ENCODE measurements around the gene ANKRD39.
A peak's percentile ranks its signal among the peaks of the same experiment; 100 is the strongest.

Gene ANKRD39

DNA sequence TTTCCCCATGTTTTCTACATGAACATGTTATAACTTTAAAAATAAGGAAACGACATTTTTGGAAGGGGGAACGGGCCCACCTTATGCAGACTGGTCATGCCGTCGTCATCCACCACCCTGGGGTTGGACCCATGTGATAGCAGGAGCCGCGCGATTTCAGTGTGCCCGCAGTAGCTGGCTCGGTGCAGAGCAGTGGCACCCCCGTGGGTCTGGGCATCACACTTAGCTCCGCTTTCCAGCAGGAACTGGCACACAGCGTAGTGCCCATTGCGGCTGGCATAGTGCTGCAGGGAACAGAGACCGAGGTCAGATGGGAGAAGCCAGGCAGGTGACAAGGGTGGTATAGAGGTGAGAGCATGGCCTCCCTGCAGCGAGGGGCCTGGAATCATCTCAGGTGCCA is 4.5 kb downstream of the ANKRD39 start:
- DNase-seq (ENCODE audit: low read depth), result no peak

DNA sequence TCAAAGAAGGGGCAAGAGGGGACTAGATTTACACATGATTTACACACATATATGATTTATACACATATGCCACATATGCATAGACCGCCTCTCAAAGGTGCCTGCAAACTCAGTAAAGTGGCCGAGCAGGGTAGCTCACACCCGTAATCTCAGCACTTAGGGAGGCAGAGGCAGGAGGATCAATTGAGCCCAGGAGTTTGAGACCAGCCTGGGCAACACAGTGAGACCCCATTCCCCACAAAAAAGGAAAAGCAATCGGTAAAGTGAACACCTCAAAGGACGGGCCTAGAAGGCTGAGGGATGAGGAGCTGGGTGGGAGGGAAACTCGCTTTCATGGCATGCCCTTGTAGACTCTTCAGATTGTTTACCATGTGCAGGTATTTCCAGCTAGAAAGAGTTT is 5.1 kb downstream of the ANKRD39 start:
- no peak for DNase-seq (ENCODE audit: low read depth)

DNA sequence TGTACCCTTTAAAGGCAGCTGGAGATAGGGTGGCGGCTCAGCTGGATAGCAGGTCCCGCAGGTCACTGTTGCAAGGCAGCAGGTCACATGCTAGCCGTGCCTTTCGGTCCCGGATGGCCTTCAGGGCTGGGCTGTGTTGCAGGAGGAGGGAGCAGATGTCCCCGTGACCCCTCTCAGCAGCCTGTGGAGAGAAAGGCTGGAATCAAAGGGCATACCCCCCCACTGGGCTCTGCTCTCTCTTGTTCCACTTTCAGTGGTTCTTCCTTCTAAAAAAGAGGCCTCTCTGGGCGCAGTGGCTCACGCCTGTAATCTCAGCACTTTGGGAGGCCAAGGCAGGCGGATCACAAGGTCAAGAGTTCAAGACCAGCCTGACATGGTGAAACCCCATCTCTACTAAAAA is 9.6 kb downstream of the ANKRD39 start:
- DNase-seq (ENCODE audit: low read depth), result no peak

DNA sequence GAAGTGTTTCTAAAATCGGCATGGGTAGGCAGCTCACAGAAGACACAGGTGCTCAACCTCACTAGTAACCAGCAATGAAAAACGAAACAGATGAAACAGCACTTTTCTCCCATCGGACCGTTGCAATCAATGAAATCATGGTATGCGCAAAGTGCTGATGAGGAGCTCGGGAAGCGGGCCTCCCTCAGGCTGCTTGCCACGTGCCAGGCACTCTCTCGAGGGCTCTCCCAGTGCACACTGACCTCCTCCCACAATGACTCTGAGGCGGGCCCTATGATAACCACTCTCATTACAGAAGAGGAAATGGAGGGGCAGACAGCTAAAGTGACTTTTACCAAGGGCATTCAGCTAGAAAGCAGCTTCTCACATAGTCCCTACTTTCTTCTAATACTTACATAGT is 10.2 kb downstream of the ANKRD39 start:
- no peak for DNase-seq (ENCODE audit: low read depth)

DNA sequence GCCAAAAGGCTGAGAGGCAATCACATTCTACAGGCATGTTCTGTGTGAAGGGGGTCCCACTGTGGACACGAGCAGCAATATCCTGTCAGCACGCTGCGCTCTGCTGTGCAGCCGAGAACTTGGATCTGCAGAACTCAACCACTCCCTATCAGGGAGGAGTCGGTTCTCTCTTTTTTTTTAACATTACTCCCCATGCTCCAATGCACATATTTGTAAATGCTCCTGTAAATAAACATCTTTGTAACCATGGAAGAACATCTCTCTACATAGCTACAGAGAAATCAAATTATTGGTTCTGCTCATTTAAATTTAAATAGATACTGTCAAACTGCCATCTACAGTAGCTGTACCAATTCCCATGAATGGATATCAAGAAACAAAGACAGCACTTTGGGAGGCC is 11.0 kb downstream of the ANKRD39 start:
- DNase-seq (ENCODE audit: low read depth), result no peak

DNA sequence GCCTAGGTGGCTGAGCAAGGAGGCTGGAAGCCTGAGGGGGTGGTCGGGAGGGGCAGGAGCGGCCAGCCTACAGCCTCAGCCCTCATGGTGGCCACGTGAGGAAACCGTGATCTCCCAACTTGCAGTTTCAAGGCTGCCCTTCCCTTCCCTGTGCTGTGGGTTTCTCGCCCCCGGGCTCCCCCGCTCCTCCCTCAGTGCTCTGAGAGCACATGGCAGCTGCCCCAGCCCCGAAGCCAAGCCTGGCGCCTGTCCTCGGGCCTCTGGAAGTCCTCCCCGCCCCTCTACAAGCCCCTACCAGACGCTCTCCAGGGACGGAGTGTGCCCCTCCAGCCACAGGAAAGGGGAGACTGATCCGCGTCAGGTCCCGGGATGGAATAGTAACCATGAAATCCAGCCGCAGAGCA is 13.4 kb downstream of the ANKRD39 start:
- DNase-seq (ENCODE audit: low read depth), result no peak

DNA sequence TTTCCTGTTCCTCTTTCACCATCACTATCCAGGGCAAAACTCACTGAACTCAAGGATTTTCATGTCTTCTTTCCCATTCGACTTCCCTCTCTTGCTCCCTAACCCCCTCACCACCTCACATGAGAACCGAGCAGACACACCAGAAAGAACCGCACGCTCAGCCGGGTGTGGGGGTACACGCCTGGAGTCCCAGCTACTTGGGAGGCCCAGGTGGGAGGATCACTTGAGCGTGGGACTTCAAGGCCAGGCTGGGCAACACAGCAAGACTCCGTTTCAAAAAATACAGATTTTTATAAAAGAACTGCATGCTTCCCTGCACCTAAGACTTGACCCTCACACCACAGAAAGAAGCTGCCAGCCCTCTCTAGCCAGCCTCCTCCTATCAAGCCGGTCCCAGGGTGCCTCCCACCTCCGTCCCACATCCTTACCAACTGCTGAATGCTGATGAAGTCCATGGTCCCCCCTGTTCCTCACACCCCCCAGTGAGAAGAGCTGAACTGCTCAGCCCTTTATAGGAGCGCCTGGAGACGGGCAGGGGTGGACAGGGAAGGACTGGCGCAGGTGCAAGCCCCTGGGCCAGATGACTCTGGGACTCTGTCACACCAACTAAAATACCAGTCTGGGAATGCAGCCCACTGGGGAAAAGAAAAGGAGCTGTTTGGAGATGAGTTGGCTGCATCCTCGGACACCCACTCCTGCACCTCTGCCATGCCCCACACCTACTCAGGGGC is 14.1 kb downstream of the ANKRD39 start, which contains the start of gene ANKRD23:
Gene ANKRD23, minus strand, starts transcription at position 484 of the 731 bp plus-strand sequence. Its CDS starts 29 bp downstream, at position 455.
- no peak for DNase-seq (ENCODE audit: low read depth)

DNA sequence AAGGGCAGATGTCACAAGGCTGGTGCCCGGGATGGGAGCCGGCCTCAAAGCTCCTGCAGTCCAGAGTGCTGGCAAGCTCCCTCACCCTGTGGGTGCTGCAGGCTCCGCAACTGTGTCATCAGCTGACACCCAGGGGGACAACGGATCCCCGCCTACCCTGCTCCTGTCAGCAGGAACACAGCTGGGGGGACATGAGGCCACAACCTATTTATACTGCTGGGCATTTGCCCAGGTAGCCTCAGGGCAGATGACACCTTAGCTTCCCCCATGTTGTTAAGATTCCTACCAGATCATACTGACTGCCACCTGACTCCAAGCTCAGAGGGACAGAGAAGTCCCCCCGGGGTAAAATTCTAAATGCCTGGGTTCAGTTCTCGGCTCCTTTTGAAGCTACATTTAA is 15.2 kb downstream of the ANKRD39 start:
- DNase-seq (ENCODE audit: low read depth), result no peak

DNA sequence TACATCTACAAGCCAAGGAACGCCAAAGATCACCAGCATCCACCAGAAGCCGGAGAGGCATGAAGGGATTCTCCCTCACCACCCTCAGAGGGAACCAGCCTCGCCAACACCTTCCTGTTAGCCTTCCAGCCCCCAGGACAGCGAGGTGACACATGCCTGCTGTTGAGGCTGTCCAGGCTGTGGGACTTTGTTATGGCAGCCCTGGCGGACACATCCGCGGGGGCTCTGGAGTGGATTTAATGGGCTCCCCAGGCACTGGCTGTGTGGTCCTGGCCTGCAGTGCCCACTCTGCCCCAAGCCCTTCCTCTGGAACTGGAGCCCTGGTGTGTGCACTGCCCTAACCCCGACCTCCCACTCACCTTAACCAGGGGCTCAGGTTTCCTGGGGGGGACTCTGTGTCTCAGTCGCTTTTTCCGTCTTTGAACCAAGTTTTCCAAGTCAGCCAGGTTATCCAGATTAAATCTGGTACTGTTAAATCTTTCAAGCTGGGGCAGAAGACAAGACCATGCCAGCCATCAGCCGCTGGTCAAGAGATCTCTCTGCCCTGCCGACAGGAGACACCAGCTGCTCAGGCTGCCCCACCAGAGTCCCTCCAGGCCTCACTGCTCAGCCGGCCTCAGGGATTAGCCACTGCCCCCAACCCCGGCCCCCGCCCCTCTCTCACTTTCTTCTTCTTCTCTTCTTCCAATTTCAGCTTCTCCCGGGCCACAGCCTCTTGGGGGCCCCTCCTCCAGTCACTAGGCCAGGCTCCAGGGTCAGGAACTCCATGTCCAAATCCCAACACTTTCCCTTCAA is 15.9 kb downstream of the ANKRD39 start:
- DNase-seq (ENCODE audit: low read depth), result no peak

DNA sequence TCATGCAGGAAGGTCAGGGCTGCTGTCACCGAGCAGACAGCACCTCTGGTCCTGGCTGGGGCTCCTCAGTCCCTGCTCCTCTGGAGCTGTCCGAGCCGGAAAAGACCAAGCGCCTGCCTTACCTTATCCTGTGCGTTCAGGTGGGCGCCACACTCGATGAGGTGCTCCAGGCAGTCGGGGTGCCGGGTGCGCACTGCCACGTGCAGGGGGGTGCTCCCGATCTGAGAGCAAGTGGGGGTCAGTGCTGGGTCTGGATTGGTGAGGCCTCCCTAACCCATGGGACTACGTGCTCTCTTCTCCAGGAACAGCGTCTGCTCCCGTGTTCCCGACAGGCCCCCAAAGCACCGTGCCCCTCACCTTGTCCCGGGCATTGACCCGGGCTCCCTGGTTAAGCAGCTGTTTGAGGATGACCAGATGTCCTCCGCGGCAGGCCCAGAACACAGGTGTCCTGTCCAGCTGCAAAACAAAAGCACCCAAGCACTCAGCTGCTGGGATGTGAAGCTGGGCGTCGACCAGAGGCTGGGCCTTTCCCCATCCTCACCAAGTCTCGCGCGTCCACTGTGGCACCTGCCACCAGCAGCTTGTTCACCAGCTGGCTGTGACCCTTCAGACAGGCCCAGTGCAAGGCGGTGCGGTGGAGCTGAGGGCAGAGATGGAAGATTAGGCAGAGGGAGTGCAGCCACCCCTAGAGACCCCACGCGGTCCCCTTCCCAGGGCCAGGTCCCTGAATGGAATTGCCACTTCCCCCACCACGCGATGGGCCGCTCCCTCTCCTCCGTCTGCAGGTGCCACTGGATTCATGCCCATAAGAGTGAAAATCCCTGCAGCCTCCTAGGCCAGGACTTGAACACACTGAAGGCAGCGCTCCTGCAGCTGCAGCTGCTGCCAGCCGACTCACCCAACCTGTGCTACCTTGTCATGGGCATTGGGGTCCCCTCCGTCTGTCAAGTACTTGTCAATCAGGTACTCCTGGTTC is 17.7 kb downstream of the ANKRD39 start:
- no peak for DNase-seq (ENCODE audit: low read depth)

DNA sequence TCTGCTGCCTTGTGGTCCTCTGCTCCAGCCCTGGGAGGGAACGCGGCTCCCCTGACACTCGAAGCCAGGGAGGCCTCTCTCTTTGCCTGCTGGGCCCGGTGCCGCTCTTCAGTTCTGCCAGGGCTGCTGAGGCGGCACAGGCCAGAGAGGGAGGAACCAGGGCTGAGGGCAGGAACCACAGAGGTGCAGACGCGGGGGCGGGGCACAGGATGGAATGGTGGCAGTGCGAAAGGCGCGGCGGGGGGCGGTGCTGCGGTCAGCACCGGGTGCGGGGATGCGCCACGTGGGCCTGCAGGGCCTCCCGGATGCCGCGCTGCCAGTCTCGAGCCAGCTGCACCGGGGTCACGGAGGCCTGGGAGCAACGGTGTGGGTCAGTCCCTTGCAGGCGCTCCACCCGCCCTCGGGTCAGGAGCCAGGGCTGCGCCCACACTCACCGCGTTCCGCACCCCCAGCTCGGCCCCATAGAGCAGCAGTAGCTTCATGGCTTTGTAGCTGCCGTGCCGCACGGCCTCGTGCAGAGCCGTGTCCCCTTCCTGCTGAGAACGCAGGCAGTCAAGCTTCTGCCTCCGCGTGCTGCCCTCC is 18.4 kb downstream of the ANKRD39 start:
- DNase-seq (ENCODE audit: low read depth), result peak; percentile 72

DNA sequence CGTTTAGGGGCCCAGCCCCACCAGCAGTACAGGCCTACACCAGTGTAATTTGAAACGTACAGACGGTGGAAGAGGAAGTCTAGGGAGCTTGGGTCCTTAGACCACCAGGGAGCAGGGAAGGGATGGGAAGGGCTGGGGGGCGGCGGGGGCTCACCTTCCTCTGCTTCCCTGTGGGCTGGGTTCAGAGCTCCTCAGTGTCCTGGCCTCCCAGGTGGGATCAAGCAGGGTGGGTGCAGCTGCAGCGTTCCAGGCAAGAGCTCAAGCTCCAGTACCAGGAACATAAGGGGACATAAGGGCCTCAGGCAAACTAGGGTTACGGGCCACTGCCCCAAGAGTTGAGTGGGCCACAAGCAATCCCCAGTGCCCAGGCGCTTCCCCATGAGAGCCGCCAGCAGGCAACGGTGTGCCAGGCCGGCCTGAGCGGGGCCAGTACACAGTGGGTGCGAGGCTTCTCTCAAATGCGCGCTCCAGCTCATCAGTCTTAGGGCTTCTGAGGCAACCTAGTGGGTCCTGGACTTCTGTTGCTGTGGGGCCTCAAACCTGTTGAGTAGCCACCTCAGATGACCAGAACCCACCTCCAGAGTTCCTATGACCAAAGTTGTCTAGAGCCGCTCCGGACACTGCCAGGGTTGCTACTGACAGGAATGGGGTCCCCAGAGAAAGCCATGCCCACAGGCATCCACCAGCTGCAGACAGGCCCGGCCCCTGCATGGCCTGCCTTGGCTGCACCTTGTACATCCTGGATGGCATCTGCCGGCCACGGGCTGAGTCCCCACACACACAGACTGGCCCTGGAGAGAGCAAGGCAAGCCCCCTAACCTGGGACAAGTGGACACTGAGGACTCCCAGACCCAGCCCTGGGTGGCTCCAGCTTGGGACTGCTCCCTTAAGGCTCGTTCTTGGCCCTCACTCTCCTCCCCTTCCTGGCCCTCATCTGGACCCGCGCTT is 19.2 kb downstream of the ANKRD39 start:
- no peak for DNase-seq (ENCODE audit: low read depth)

DNA sequence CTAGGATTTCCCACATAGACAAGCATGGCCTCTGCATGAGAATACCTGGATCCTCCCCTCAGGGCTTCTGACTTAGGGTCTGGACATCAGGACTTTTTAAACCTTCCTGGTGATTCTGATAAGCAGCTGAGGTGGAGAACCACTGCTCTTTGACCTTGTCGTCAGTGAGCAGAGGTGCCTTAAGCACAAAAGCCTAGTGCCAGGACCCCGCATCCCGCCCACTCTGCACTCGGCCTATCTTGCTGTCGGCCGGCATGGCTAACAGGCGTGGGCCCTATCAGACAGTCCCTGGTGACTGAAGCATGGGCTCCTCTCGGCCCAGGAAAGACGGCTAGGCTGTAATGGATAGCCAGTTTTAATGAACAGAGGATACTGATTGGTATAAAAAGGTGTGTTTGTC is 20.2 kb downstream of the ANKRD39 start:
- no peak for DNase-seq (ENCODE audit: low read depth)

DNA sequence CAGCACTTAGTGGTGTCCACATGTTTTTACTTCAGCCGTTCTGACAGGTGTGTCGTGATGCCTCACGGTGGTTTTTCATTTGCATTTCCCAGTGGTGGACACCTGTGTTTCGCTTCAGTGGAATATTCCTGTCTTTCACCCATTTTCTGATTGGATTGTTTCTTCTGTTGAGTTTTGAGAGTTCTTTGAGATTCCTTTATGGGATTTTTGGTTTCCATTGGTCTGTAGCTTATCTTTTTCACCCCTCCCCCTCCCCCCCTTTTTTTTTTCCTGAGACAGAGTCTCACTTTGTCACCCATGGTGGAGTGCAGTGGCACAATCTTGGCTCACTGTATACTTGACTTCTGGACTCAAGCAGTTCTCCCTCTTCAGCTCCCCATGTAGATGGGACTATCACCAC is 22.0 kb downstream of the ANKRD39 start:
- no peak for DNase-seq (ENCODE audit: low read depth)

DNA sequence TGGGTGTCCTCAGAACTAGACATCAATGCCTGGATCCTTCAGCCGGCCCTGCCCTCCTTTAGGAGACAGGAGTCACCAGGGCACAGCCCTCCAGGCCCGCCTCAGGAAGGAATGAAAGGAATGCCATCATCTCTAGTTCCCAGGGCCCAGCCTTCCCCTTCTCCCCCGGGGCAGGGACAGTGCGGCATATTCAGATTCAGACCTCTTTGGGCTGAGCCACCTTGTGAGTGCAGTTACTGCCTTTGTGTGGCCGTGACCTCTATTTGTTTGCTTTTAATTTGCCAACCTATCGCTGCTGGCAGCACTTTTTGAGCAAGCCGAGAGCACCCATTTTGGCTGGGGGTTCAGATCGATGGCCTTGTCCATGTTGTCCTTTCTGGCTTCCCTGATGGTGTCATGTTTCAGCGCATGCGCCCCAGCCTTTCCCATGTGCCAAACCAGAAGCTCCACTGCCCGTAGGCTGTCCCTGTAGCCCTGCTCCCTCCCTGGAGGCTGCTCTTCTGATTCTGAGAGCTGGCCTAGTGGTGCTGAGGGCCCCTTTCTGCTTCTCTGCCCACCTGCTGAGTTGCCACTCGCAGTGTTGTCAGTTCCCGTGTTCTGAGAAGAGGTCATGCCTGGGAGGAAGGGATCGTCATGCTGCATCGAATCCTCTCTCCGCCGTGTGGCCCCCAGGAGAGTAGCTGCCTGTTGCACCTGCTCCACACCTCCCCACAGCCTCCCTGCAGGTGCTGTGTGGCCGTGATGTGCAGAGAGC is 24.9 kb downstream of the ANKRD39 start:
- no peak for DNase-seq (ENCODE audit: low read depth)

DNA sequence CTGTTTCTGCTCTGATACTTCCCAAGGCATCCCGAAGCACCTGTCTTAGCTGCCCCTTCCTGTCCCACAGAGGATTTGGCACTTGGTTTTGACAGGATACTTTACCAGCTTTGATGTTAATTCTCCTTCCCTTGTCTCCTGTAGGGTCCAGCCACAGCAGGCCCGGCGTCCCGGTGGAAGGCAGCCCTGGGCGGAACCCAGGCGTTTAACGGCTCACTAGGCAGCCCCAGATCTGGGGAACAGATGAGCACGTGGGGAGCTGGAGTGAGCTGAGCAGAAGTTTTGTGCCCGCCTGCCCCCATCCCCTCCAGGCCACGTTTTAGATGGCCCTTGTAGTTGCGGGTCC is 25.4 kb downstream of the ANKRD39 start:
- DNase-seq (ENCODE audit: low read depth), result no peak

DNA sequence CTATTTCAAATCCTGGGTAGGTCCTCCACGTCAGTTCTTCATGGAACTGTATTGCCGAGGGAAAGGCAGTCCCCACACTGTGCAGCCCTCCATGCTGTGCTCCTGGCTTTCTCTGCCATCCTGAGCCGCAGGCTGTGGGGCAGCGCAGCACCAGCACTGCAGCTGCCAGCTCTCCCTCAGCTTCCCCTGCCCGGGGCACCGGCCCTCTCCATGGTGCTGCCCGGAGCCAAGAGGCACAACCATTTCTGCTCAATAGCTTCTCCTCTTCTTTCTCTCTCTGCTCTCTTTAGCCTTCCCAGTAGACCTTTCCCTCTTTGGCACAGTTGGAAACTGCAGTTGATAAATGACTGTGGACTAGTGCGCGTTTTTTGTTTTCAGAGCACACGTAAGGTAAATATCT is 26.1 kb downstream of the ANKRD39 start:
- no peak for DNase-seq (ENCODE audit: low read depth)

DNA sequence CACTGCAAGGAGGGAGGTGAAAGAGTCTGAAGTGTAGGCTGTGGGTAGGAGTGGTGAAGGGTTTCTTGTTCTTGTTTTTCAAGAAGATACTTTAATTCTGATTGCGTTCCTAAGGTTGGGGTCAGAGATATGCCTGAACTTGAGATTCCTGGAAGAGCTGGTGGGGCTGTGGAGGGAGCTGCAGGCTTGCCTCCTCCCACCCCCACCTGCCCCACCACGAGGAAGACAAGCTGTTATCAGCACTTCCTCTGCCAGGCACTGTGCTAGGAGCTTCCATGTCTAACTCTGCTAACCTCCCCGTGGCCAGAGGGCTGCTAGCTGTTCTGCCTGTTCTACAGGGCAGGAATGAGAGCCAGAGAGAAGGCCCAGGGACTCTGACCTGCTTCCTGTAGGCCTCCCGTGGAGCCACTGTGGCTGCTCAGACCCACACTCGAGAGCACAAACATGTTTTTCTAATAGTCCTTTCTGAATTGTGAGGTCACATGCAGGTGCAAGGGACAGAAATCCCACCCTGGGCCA is 27.7 kb downstream of the ANKRD39 start:
- no peak for DNase-seq (ENCODE audit: low read depth)

DNA sequence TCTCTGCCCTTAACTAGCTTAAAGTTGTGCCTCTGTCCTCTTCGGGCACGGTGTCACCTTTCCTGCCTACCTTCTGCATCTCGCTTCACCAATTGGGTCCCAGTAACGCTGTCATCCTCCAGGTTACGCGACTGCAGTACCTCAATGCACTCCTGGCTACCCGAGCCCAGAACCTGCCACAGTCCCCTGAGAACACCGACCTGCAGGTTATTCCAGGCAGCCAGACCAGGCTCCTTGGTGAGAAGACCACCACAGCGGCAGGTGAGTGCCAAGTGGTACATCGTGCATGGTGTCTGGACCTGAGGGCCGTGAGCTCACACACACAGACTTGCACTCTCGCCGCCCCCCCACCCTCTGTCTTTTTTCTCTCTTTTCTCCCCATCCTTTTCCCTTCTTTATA is 28.9 kb downstream of the ANKRD39 start:
- no peak for DNase-seq (ENCODE audit: low read depth)

DNA sequence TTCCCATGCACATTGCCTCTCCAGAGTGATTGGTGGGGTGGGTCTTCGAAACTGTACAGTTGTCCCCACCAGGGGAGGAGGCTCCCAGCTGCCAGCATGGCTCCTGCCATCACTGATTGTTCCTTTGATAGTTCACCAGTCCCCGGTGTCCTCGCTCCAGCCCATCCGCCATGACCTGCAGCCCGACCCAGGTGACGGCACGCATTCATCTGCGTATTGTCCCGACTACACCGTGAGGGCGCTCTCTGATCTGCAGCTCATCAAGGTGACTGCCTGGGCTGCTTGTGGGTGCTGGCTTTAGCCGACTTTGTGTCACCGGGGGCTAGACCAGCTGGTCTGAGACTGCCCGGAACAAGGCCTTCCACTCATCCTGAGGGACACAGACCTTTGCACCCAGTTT is 29.4 kb downstream of the ANKRD39 start:
- no peak for DNase-seq (ENCODE audit: low read depth)

All from T-helper 22 cell (primary cell).